ENCODE results near the gene SLC37A3. TPM values are rescaled to one million over a fixed set of nuclear protein-coding genes. Genes with fewer than 3 reads are reported as not detected.
A peak's percentile ranks its signal among the peaks of the same experiment; 100 is the strongest.
"Not testable (repeated sequence)": the region's sequence is repeated elsewhere in the genome, so short reads cannot be mapped to it uniquely, and the experiment has no call there.

The SLC37A3 gene
- 55.3 and 83.0 TPM in 2 replicates for total RNA-seq

GRCh38 chr7:140397784-140398750 is at the start of gene SLC37A3:
TSS of gene SLC37A3 (minus strand) at chr7:140398530. CDS start at chr7:140382526, 16,004 bp downstream.
- DNase-seq = peak; percentile 87

GRCh38 chr7:140447841-140448240 is 49.5 kb upstream of the SLC37A3 start:
- no peak for DNase-seq

- DNase-seq = no peak
These were observed 48.1 kb upstream of the SLC37A3 start for GRCh38 chr7:140446467-140446866.

GRCh38 chr7:140441519-140441918 is 43.2 kb upstream of the SLC37A3 start:
- DNase-seq = no peak

- DNase-seq = no peak
These were observed 42.3 kb upstream of the SLC37A3 start for GRCh38 chr7:140440593-140440992.

- no peak for DNase-seq
These were observed 41.0 kb upstream of the SLC37A3 start for GRCh38 chr7:140439359-140439758.

- DNase-seq = no peak
These were observed 37.0 kb upstream of the SLC37A3 start for GRCh38 chr7:140435252-140435895.

GRCh38 chr7:140433396-140433795 is 35.1 kb upstream of the SLC37A3 start:
- no peak for DNase-seq

- DNase-seq = peak; percentile 21
These were observed 27.8 kb upstream of the SLC37A3 start for GRCh38 chr7:140426130-140426529.

GRCh38 chr7:140425718-140426117 is 27.4 kb upstream of the SLC37A3 start:
- peak; percentile 21 for DNase-seq

GRCh38 chr7:140423501-140423900 is 25.2 kb upstream of the SLC37A3 start:
- DNase-seq = no peak

GRCh38 chr7:140421521-140421920 is 23.2 kb upstream of the SLC37A3 start:
- no peak for DNase-seq

- DNase-seq = no peak
These were observed 20.3 kb upstream of the SLC37A3 start for GRCh38 chr7:140418653-140419052.

- DNase-seq = not testable (repeated sequence)
These were observed 19.8 kb upstream of the SLC37A3 start for GRCh38 chr7:140418156-140418472.

- DNase-seq = no peak
These were observed 19.3 kb upstream of the SLC37A3 start for GRCh38 chr7:140417456-140418155.

GRCh38 chr7:140416560-140416959 is 18.2 kb upstream of the SLC37A3 start:
- no peak for DNase-seq

GRCh38 chr7:140415816-140416215 is 17.5 kb upstream of the SLC37A3 start:
- DNase-seq = not testable (repeated sequence)

- DNase-seq = no peak
These were observed 17.0 kb upstream of the SLC37A3 start for GRCh38 chr7:140415361-140415760.

GRCh38 chr7:140404565-140405065 is 6.3 kb upstream of the SLC37A3 start:
- no peak for DNase-seq

GRCh38 chr7:140403878-140404564 is 5.7 kb upstream of the SLC37A3 start, which contains the start of gene RAB19:
TSS of gene RAB19 (plus strand) at chr7:140404058. CDS start at chr7:140407647, 3,589 bp downstream.
- DNase-seq = peak; percentile 12

- DNase-seq = no peak
These were observed 4.0 kb upstream of the SLC37A3 start for GRCh38 chr7:140402178-140402835.

GRCh38 chr7:140400381-140400780 is 2.1 kb upstream of the SLC37A3 start:
- no peak for DNase-seq

Measured in dermis blood vessel endothelial cell (primary cell).